GM23248 (cell line): ENCODE results near the gene FOXRED2.

ENCODE experiments used
- EZH2 ChIP-seq: fragments of 200-600 bp; sonication (generic); IDR thresholded peaks from 2 replicates; pipeline ENCODE4 v1.6.1; 2018; ENCODE audit warnings: antibody characterized with exemption, mild to moderate bottlenecking; ENCODE audit not compliant: insufficient read depth, poor library complexity, severe bottlenecking
- EZH2phosphoT487 ChIP-seq: fragments of 200-600 bp; sonication (generic); IDR thresholded peaks from 2 replicates; pipeline ENCODE4 v1.6.1; 2018; ENCODE audit warnings: antibody characterized with exemption, moderate library complexity, mild to moderate bottlenecking, low read depth; ENCODE audit not compliant: insufficient read depth

DNA sequence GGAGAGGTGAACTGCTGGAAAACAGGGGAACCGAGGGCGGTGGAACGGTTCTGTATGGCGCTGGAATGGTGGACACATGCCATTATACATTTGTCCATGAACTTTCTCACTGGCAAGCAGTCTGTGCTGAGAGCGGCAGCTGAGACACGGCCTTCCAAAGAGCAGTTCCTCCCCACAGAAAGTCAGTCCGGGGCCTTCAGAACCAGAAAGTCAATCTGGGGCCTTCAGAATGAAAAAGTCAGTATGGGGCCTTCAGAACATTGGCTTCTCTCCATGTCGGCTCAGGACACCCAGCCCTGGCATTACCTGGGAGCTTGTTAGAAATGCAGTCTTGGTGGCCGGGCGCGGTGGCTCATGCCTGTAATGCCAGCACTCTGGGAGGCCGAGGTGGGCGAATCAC is 34.2 kb downstream of the FOXRED2 start:
- TF ChIP-seq EZH2 (no peak), EZH2phosphoT487 (no peak)
